Neural progenitor cell (in vitro differentiated cells): ENCODE measurements around the gene IKBIP. TPM values are rescaled to one million over a fixed set of nuclear protein-coding genes. Genes with fewer than 3 reads are reported as not detected.
"Not testable (repeated sequence)": the region's sequence is repeated elsewhere in the genome, so short reads cannot be mapped to it uniquely, and the experiment has no call there.

Experiments used
- DNase-seq: peaks from one replicate; pipeline ENCODE4 v3.0.0-alpha.2; 2016; ENCODE audit warnings: low spot score
- H2AFZ ChIP-seq: fragments of 200-600 bp; sonication (generic); replicated peaks from 2 replicates; pipeline ENCODE4 v1.6.1; 2016; ENCODE audit warnings: antibody characterized with exemption
- H3F3A ChIP-seq: fragments of 200-600 bp; sonication (generic); 2 replicates; pipeline ENCODE4 v1.6.1; 2016; ENCODE audit warnings: antibody characterized with exemption, low read depth
- H3K27ac ChIP-seq: fragments of 200-600 bp; sonication (generic); 2 replicates; pipeline ENCODE4 v1.5.1; 2016; ENCODE audit warnings: mild to moderate bottlenecking
- H3K27me3 ChIP-seq: fragments of 200-600 bp; sonication (generic); 2 replicates; pipeline ENCODE4 v1.6.1; 2016; ENCODE audit warnings: mild to moderate bottlenecking, moderate library complexity
- H3K36me3 ChIP-seq: fragments of 200-600 bp; sonication (generic); 2 replicates; pipeline ENCODE4 v1.5.1; 2016
- H3K4me1 ChIP-seq: fragments of 200-600 bp; sonication (generic); 2 replicates; pipeline ENCODE4 v1.6.1; 2016; ENCODE audit warnings: mixed run types
- H3K4me2 ChIP-seq: fragments of 200-600 bp; sonication (generic); 2 replicates; pipeline ENCODE4 v1.6.1; 2016
- H3K4me3 ChIP-seq: fragments of 200-600 bp; sonication (generic); 2 replicates; pipeline ENCODE4 v1.5.1; 2016
- H3K79me2 ChIP-seq: fragments of 200-600 bp; sonication (generic); 2 replicates; pipeline ENCODE4 v1.6.1; 2016; ENCODE audit warnings: low read depth
- H3K9ac ChIP-seq: fragments of 200-600 bp; sonication (generic); 2 replicates; pipeline ENCODE4 v1.6.1; 2016
- H3K9me3 ChIP-seq: fragments of 200-600 bp; sonication (generic); 2 replicates; pipeline ENCODE4 v1.5.1; 2016; ENCODE audit warnings: low read depth
- H4K20me1 ChIP-seq: fragments of 200-600 bp; sonication (generic); 2 replicates; pipeline ENCODE4 v1.6.1; 2016; ENCODE audit warnings: low read depth
- H3K27ac Mint-ChIP-seq: 3 replicates; pipeline ENCODE4 v1.8.0; 2021; ENCODE audit warnings: mixed read lengths
- H3K27me3 Mint-ChIP-seq: 2 replicates; pipeline ENCODE4 v1.8.0; 2022; ENCODE audit warnings: low read depth, mild to moderate bottlenecking, inconsistent platforms, moderate library complexity, mixed read lengths; ENCODE audit not compliant: insufficient read depth
- H3K36me3 Mint-ChIP-seq: 3 replicates; pipeline ENCODE4 v1.8.0; 2021; ENCODE audit warnings: mixed read lengths
- H3K4me1 Mint-ChIP-seq: 3 replicates; pipeline ENCODE4 v1.8.0; 2021; ENCODE audit warnings: mixed read lengths
- H3K4me3 Mint-ChIP-seq: 3 replicates; pipeline ENCODE4 v1.8.0; 2021; ENCODE audit warnings: mild to moderate bottlenecking, moderate library complexity, mixed read lengths
- H3K9me3 Mint-ChIP-seq: 3 replicates; pipeline ENCODE4 v1.8.0; 2020; ENCODE audit warnings: mixed read lengths
- CTCF ChIP-seq: fragments of 200-600 bp; sonication (generic); IDR thresholded peaks from 2 replicates; pipeline ENCODE4 v1.5.1; 2017; ENCODE audit warnings: antibody characterized with exemption, mild to moderate bottlenecking
- EZH2 ChIP-seq: fragments of 200-600 bp; sonication (generic); IDR thresholded peaks from 2 replicates; pipeline ENCODE4 v1.6.1; 2017; ENCODE audit warnings: antibody characterized with exemption, mild to moderate bottlenecking, moderate library complexity
- EZH2phosphoT487 ChIP-seq: fragments of 200-600 bp; sonication (generic); IDR thresholded peaks from 2 replicates; pipeline ENCODE4 v1.6.1; 2017; ENCODE audit warnings: antibody characterized with exemption
- total RNA-seq: library from RNA; depleted of rRNA; stranded (reverse); fragments of >200 nt; gene quantifications from 2 replicates; pipeline ENCODE4 v1.2.3, GENCODE V29; 2015; ENCODE audit warnings: low replicate concordance

IKBIP gene
- total RNA-seq, 1 donor from 2014 or later = 51.6 TPM

- H3K4me1 ChIP-seq = no peaks in the 10 kb centered on the region
- DNase-seq = no peak
- H3K79me2 ChIP-seq = no peaks in the 10 kb centered on the region
- no peaks in the 10 kb centered on the region for H3K27me3 ChIP-seq
- no peaks in the 10 kb centered on the region for H3K9me3 ChIP-seq
- no peak overlapping the region for H3K9ac ChIP-seq
- Mint-ChIP-seq H3K9me3 (no peaks in the 10 kb centered on the region), H3K27ac (no peak overlapping the region), H3K36me3 (peaks cover 16% of the 10 kb centered on the region), H3K4me1 (no peaks in the 10 kb centered on the region), H3K4me3 (no peak overlapping the region), H3K27me3 (peaks cover 6% of the 10 kb centered on the region)
- no peak overlapping the region for H3K4me2 ChIP-seq
- no peaks in the 10 kb centered on the region for H4K20me1 ChIP-seq
- TF ChIP-seq EZH2phosphoT487 = no peak
- TF ChIP-seq EZH2 = no peak
- no peak for TF ChIP-seq CTCF
- no peak overlapping the region for H2AFZ ChIP-seq
- H3F3A ChIP-seq = peaks cover 33% of the 10 kb centered on the region
- peaks cover 5% of the 10 kb centered on the region for H3K36me3 ChIP-seq
- H3K4me3 ChIP-seq = no peak overlapping the region
- H3K27ac ChIP-seq = no peak overlapping the region
Measured at GRCh38 chr12:98606359-98606988, 38.1 kb downstream of the IKBIP start.

- H3K36me3 Mint-ChIP-seq = peaks cover 39% of the 10 kb centered on the region
- no peak for DNase-seq
- no peak overlapping the region for H3K27ac Mint-ChIP-seq
- peaks cover 11% of the 10 kb centered on the region for H4K20me1 ChIP-seq
- no peak overlapping the region for H3K9ac ChIP-seq
- no peaks in the 10 kb centered on the region for H3K27me3 ChIP-seq
- no peak overlapping the region for H3K27ac ChIP-seq
- no peaks in the 10 kb centered on the region for H3K27me3 Mint-ChIP-seq
- peaks cover 30% of the 10 kb centered on the region for H3K79me2 ChIP-seq
- H3K9me3 Mint-ChIP-seq = no peaks in the 10 kb centered on the region
- H3K4me1 Mint-ChIP-seq = no peaks in the 10 kb centered on the region
- no peak for TF ChIP-seq EZH2phosphoT487
- peaks cover 70% of the 10 kb centered on the region for H3F3A ChIP-seq
- no peaks in the 10 kb centered on the region for H3K4me1 ChIP-seq
- no peak overlapping the region for H3K4me2 ChIP-seq
- H3K4me3 Mint-ChIP-seq = no peak overlapping the region
- no peaks in the 10 kb centered on the region for H3K9me3 ChIP-seq
- H3K4me3 ChIP-seq = no peak overlapping the region
- H3K36me3 ChIP-seq = peaks cover 31% of the 10 kb centered on the region
- no peak overlapping the region for H2AFZ ChIP-seq
Measured at GRCh38 chr12:98601924-98602323, 42.7 kb downstream of the IKBIP start.

GRCh38 chr12:98597313-98597712 is 47.3 kb downstream of the IKBIP start:
- peaks cover 43% of the 10 kb centered on the region for H4K20me1 ChIP-seq
- H3F3A ChIP-seq = peaks cover 46% of the 10 kb centered on the region
- not testable (repeated sequence) for H2AFZ ChIP-seq, H3K27ac ChIP-seq, H3K4me3 Mint-ChIP-seq, H3K27me3 ChIP-seq, H3K27ac Mint-ChIP-seq, DNase-seq, H3K4me3 ChIP-seq, H3K9me3 Mint-ChIP-seq, H3K9ac ChIP-seq, H3K9me3 ChIP-seq, H3K27me3 Mint-ChIP-seq, H3K4me2 ChIP-seq
- peaks cover 15% of the 10 kb centered on the region for H3K4me1 ChIP-seq
- peaks cover 68% of the 10 kb centered on the region for H3K79me2 ChIP-seq
- Mint-ChIP-seq H3K36me3 (peaks cover 27% of the 10 kb centered on the region), H3K4me1 (peaks cover 20% of the 10 kb centered on the region)
- peaks cover 43% of the 10 kb centered on the region for H3K36me3 ChIP-seq

GRCh38 chr12:98595243-98595988 is 49.2 kb downstream of the IKBIP start:
- H3K4me3 Mint-ChIP-seq = peak overlapping the region; percentile 93
- no peak overlapping the region for H3K27ac ChIP-seq
- DNase-seq = no peak
- peaks cover 20% of the 10 kb centered on the region for H3K4me1 Mint-ChIP-seq
- peak overlapping the region; percentile 98 for H3K4me3 ChIP-seq
- H3K27me3 Mint-ChIP-seq = peaks cover 6% of the 10 kb centered on the region
- H3K9me3 ChIP-seq = no peaks in the 10 kb centered on the region
- H3K27ac Mint-ChIP-seq = no peak overlapping the region
- peaks cover 29% of the 10 kb centered on the region for H3F3A ChIP-seq
- H3K27me3 ChIP-seq = no peaks in the 10 kb centered on the region
- no peaks in the 10 kb centered on the region for H3K9me3 Mint-ChIP-seq
- H3K36me3 Mint-ChIP-seq = peaks cover 19% of the 10 kb centered on the region
- no peak for TF ChIP-seq CTCF
- TF ChIP-seq EZH2 = no peak
- TF ChIP-seq EZH2phosphoT487 = no peak
- peaks cover 28% of the 10 kb centered on the region for H3K36me3 ChIP-seq
- H3K4me2 ChIP-seq = peak overlapping the region; percentile 97
- peaks cover 68% of the 10 kb centered on the region for H3K79me2 ChIP-seq
- H4K20me1 ChIP-seq = peaks cover 43% of the 10 kb centered on the region
- H3K4me1 ChIP-seq = peaks cover 15% of the 10 kb centered on the region
- peak overlapping the region; percentile 98 for H3K9ac ChIP-seq
- H2AFZ ChIP-seq = no peak overlapping the region
